WTC11 (cell line): ENCODE results near the gene DBT. TPM values are rescaled to one million over a fixed set of nuclear protein-coding genes. Genes with fewer than 3 reads are reported as not detected.
"Not testable (repeated sequence)": the region's sequence is repeated elsewhere in the genome, so short reads cannot be mapped to it uniquely, and the experiment has no call there.

ENCODE experiments used
- ATAC-seq: fragments of 200-7000 bp; cut with Tn5 transposase; 2 replicates; pipeline ENCODE4 v1.10.0; 2021; ENCODE audit warnings: mild to moderate bottlenecking, moderate library complexity
- CTCF ChIA-PET: fragments of 300-600 bp; sonication (Branson Sonifier 250); formaldehyde crosslinking; loops from one replicate; lab custom pipeline; 2021; ENCODE audit warnings: antibody characterized with exemption; lab: Charles Lee
- POLR2A ChIA-PET: fragments of 350-600 bp; sonication (Branson Sonifier 250); formaldehyde crosslinking; loops from one replicate; lab custom pipeline; 2021; ENCODE audit warnings: antibody characterized with exemption; lab: Charles Lee
- DNase-seq: peaks from one replicate; pipeline ENCODE4 v3.0.0; 2021; ENCODE audit warnings: low spot score
- H3K27ac Mint-ChIP-seq: 2 replicates; pipeline ENCODE4 v1.8.0; 2021; ENCODE audit warnings: mixed read lengths
- H3K27me3 Mint-ChIP-seq: 2 replicates; pipeline ENCODE4 v1.8.0; 2021; ENCODE audit warnings: low read depth, mild to moderate bottlenecking, moderate library complexity, mixed read lengths
- H3K36me3 Mint-ChIP-seq: 2 replicates; pipeline ENCODE4 v1.8.0; 2021; ENCODE audit warnings: mixed read lengths
- H3K4me1 Mint-ChIP-seq: 2 replicates; pipeline ENCODE4 v1.8.0; 2022; ENCODE audit warnings: mixed read lengths
- H3K4me3 Mint-ChIP-seq: 2 replicates; pipeline ENCODE4 v1.8.0; 2021; ENCODE audit warnings: mild to moderate bottlenecking, moderate library complexity, mixed read lengths
- H3K9me3 Mint-ChIP-seq: 2 replicates; pipeline ENCODE4 v1.8.0; 2021; ENCODE audit warnings: mixed read lengths
- ATF3 ChIP-seq: sonication (generic); formaldehyde crosslinking; conservative IDR thresholded peaks from 2 replicates; pipeline ENCODE4 v1.8.1; 2022; ENCODE audit warnings: mild to moderate bottlenecking, missing genetic modification reagents
- CDX4 ChIP-seq: fragments of 250-450 bp; sonication (Bioruptor Pico); IDR thresholded peaks from 2 replicates; pipeline ENCODE4 v1.9.0; 2021; ENCODE audit warnings: moderate library complexity, mild to moderate bottlenecking, inconsistent platforms, borderline replicate concordance
- CTCF ChIP-seq: fragments of 200-600 bp; IDR thresholded peaks from 2 replicates; pipeline ENCODE4 v1.8.0; 2022; ENCODE audit warnings: antibody characterized with exemption
- E2F1 ChIP-seq: sonication (generic); formaldehyde crosslinking; IDR thresholded peaks from 2 replicates; pipeline ENCODE4 v1.8.0; 2022; ENCODE audit warnings: mild to moderate bottlenecking, missing genetic modification reagents
- ELF4 ChIP-seq: sonication (generic); formaldehyde crosslinking; IDR thresholded peaks from 2 replicates; pipeline ENCODE4 v1.8.1; 2022; ENCODE audit warnings: low read depth, mild to moderate bottlenecking, moderate library complexity, missing genetic modification reagents
- FOXP4 ChIP-seq: sonication (generic); formaldehyde crosslinking; IDR thresholded peaks from 2 replicates; pipeline ENCODE4 v1.8.0; 2022; ENCODE audit warnings: mild to moderate bottlenecking, missing genetic modification reagents
- GABPB1 ChIP-seq: sonication (generic); formaldehyde crosslinking; IDR thresholded peaks from 2 replicates; pipeline ENCODE4 v1.8.1; 2023; ENCODE audit warnings: mild to moderate bottlenecking, missing genetic modification reagents
- KAT7 ChIP-seq: sonication (generic); formaldehyde crosslinking; IDR thresholded peaks from 2 replicates; pipeline ENCODE4 v1.8.1; 2023; ENCODE audit warnings: missing genetic modification reagents, mild to moderate bottlenecking, borderline replicate concordance
- MYBL2 ChIP-seq: sonication (generic); formaldehyde crosslinking; IDR thresholded peaks from 2 replicates; pipeline ENCODE4 v1.8.1; 2023; ENCODE audit warnings: mild to moderate bottlenecking, moderate library complexity, missing genetic modification reagents
- PRDM15 ChIP-seq: sonication (generic); formaldehyde crosslinking; IDR thresholded peaks from 2 replicates; pipeline ENCODE4 v1.8.0; 2022; ENCODE audit warnings: missing genetic modification reagents
- SMAD4 ChIP-seq: sonication (generic); formaldehyde crosslinking; IDR thresholded peaks from 2 replicates; pipeline ENCODE4 v1.8.0; 2022; ENCODE audit warnings: mild to moderate bottlenecking, missing genetic modification reagents
- TCF7 ChIP-seq: sonication (generic); formaldehyde crosslinking; IDR thresholded peaks from 2 replicates; pipeline ENCODE4 v1.8.0; 2022; ENCODE audit warnings: mild to moderate bottlenecking, low read depth, missing genetic modification reagents, moderate library complexity
- TEAD1 ChIP-seq: sonication (generic); formaldehyde crosslinking; IDR thresholded peaks from 2 replicates; pipeline ENCODE4 v1.8.0; 2022; ENCODE audit warnings: mild to moderate bottlenecking, missing genetic modification reagents
- USF1 ChIP-seq: sonication (generic); formaldehyde crosslinking; IDR thresholded peaks from 2 replicates; pipeline ENCODE4 v1.8.0; 2022; ENCODE audit warnings: mild to moderate bottlenecking, missing genetic modification reagents
- ZMAT4 ChIP-seq: fragments of 250-450 bp; sonication (Bioruptor Pico); IDR thresholded peaks from 2 replicates; pipeline ENCODE4 v1.9.0; 2021; ENCODE audit warnings: mild to moderate bottlenecking
- ZNF232 ChIP-seq: sonication (generic); formaldehyde crosslinking; IDR thresholded peaks from 2 replicates; pipeline ENCODE4 v1.8.0; 2022; ENCODE audit warnings: mild to moderate bottlenecking, missing genetic modification reagents
- ZNF263 ChIP-seq: sonication (generic); formaldehyde crosslinking; IDR thresholded peaks from 2 replicates; pipeline ENCODE4 v1.8.1; 2022; ENCODE audit warnings: low read depth, mild to moderate bottlenecking, moderate library complexity, missing genetic modification reagents
- ZNF281 ChIP-seq: sonication (generic); formaldehyde crosslinking; IDR thresholded peaks from 2 replicates; pipeline ENCODE4 v1.8.0; 2023; ENCODE audit warnings: mild to moderate bottlenecking, missing genetic modification reagents
- ZNF671 ChIP-seq: fragments of 250-450 bp; sonication (Bioruptor Pico); IDR thresholded peaks from 2 replicates; pipeline ENCODE4 v1.8.0; 2021; ENCODE audit warnings: mild to moderate bottlenecking
- total RNA-seq: library from RNA; stranded (reverse); gene quantifications from 3 replicates; pipeline ENCODE4 v1.2.3, GENCODE V29; 2021
- TF ChIP-seq, protein P1 (sequence below): sonication (generic); formaldehyde crosslinking; IDR thresholded peaks from 2 replicates; pipeline ENCODE4 v1.8.1; 2023; ENCODE audit warnings: mild to moderate bottlenecking, missing genetic modification reagents

DBT gene
- total RNA-seq, 1 experiment from 2014 or later: 20.1 TPM

DNA sequence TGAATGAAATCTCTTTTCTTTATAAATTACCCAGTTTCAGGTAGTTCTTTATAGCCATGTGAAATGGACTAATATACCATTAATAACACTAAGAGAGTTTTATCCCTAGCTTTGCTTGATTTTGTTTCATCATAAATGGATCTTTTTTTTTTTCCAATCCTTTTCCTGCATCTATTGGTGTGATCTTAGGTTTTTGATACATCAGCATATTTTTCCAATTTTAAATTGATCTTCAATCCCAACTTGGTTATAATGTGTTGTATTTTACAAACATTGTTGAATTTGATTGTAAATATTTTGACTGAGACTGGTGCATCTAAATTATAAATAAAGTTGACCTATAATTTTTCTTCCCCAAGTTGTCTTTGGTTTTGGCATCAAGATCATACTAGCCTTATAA is 12.1 kb upstream of the DBT start:
- TF ChIP-seq CTCF: no peak
- no peak for TF ChIP-seq SMAD4
- TF ChIP-seq CDX4 (CRISPR knock-in tag): no peak
- TF ChIP-seq PRDM15 (CRISPR knock-in tag): no peak
- no peak for TF ChIP-seq ATF3 (CRISPR knock-in tag)
- no peak for TF ChIP-seq ZNF232 (CRISPR knock-in tag)
- no peak for TF ChIP-seq TCF7 (CRISPR knock-in tag)
- no peak for TF ChIP-seq E2F1
- TF ChIP-seq MYBL2 (CRISPR knock-in tag): no peak
- no peak for TF ChIP-seq TEAD1
- no peak for TF ChIP-seq FOXP4 (CRISPR knock-in tag)
- TF ChIP-seq GABPB1 (CRISPR knock-in tag): no peak
- no peak for TF ChIP-seq USF1 (CRISPR knock-in tag)
- no peak for TF ChIP-seq ZNF263
- TF ChIP-seq ZNF671 (CRISPR knock-in tag): no peak
- no peak for TF ChIP-seq ELF4 (CRISPR knock-in tag)
- no peak for TF ChIP-seq KAT7 (CRISPR knock-in tag)
- no peak for TF ChIP-seq ZNF281 (CRISPR knock-in tag)
- TF ChIP-seq, protein P1, sequence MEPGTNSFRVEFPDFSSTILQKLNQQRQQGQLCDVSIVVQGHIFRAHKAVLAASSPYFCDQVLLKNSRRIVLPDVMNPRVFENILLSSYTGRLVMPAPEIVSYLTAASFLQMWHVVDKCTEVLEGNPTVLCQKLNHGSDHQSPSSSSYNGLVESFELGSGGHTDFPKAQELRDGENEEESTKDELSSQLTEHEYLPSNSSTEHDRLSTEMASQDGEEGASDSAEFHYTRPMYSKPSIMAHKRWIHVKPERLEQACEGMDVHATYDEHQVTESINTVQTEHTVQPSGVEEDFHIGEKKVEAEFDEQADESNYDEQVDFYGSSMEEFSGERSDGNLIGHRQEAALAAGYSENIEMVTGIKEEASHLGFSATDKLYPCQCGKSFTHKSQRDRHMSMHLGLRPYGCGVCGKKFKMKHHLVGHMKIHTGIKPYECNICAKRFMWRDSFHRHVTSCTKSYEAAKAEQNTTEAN (CRISPR knock-in tag): no peak
- TF ChIP-seq ZMAT4 (CRISPR knock-in tag): no peak
- Mint-ChIP-seq H3K27ac (no peak overlapping the region), H3K4me3 (no peak overlapping the region), H3K27me3 (peaks cover 26% of the 10 kb centered on the region), H3K9me3 (peaks cover 41% of the 10 kb centered on the region), H3K36me3 (peaks cover 20% of the 10 kb centered on the region), H3K4me1 (peaks cover 7% of the 10 kb centered on the region)
- DNase-seq: no peak
- ATAC-seq: no peak
- CTCF ChIA-PET: no interaction called here
- POLR2A ChIA-PET: interaction anchor here (1.6 kb wide), 1 partner anchor 12 kb away, joined by 6 read pairs; the partner anchor contains the start of gene DBT

DNA sequence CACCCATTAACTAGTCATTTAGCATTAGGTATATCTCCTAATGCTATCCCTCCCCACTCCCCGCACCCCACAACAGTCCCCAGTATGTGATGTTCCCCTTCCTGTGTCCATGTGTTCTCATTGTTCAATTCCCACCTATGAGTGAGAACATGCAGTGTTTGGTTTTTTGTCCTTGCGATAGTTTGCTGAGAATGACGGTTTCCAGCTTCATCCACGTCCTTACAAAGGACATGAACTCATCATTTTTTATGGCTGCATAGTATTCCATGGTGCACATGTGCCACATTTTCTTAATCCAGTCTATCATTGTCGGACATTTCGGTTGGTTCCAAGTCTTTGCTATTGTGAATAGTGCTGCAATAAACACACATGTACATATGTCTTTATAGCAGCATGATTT is 8.8 kb upstream of the DBT start:
- H3K4me1 Mint-ChIP-seq, H3K27ac Mint-ChIP-seq, CTCF ChIA-PET, POLR2A ChIA-PET, H3K36me3 Mint-ChIP-seq, H3K4me3 Mint-ChIP-seq, ATAC-seq, DNase-seq: not testable (repeated sequence)
- Mint-ChIP-seq H3K9me3 (peaks cover 24% of the 10 kb centered on the region), H3K27me3 (peaks cover 19% of the 10 kb centered on the region)
